ENCODE results near the gene PCDH15. TPM values are rescaled to one million over a fixed set of nuclear protein-coding genes. Genes with fewer than 3 reads are reported as not detected.

The PCDH15 gene
- total RNA-seq, 1 experiment from 2014 or later, result 0.61 TPM

DNA sequence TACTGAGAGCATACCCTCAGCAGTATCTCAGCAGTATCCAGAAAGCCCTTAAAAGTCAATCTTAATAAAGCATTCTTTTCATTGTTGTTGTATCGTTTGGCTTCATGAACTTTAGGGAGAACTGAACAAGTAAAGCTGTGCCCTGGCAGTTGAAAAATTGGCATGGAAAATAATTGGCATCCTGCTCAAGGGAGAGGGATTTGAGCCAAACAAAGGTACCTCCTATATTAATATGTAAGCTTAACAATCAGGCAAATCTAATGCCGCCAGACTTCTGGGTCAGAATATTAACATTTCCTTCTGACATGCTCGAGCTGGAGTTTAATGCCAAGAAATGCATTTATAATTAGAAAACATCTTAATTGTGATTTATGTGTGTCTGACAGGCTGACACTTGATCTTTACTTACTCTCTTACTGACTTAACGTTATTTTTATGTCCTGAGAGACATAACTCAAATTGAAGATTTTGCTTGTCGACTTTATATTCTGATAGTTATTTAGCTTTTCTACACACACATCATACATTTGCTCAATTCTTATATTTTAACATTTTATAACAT, 42.1 kb upstream of the PCDH15 start:
- H2BK15ac ChIP-seq (ENCODE audit: low read depth, low read length), result no peak overlapping the region
- no peak for DNase-seq
- no peak overlapping the region for H2BK12ac ChIP-seq (ENCODE audit: insufficient read length, low read depth, low read length)
- no peak overlapping the region for H3K4ac ChIP-seq (ENCODE audit: low read depth, low read length)
- no peak overlapping the region for H4K91ac ChIP-seq (ENCODE audit: insufficient read length, low read depth, low read length)
- no peak overlapping the region for H4K5ac ChIP-seq (ENCODE audit: insufficient read length, low read depth, low read length)
- H3K9ac ChIP-seq (ENCODE audit: extremely low read depth, insufficient read length, low read length), result no peak overlapping the region
- Mint-ChIP-seq H3K4me3 (no peak overlapping the region), H3K27ac (no peak overlapping the region), H3K27me3 (ENCODE audit: low read depth) (no peaks in the 10 kb centered on the region), H3K9me3 (peaks cover 6 to 7% of the 10 kb centered on the region in 2 experiments; a peak in 2 of 5 replicates), H3K36me3 (ENCODE audit: insufficient read depth in 1 of 3, low read depth in 3 of 3) (no peaks in the 10 kb centered on the region), H3K4me1 (no peaks in the 10 kb centered on the region; a peak in 1 of 4 replicates)
- H3T11ph ChIP-seq (ENCODE audit: low read length), result no peak overlapping the region
- H3K4me2 ChIP-seq (ENCODE audit: insufficient read depth, insufficient read length, low read length), result no peak overlapping the region
- WGBS (ENCODE audit: extremely low coverage, insufficient read length, low lambda C conversion rate), result no CpG with 5 or more reads among the region's 5 CpGs
- H2AK5ac ChIP-seq (ENCODE audit: insufficient read length, low read length), result no peak overlapping the region
- no peaks in the 10 kb centered on the region for H3K27me3 ChIP-seq (ENCODE audit: insufficient read depth, low read length)
- H3K4me1 ChIP-seq (ENCODE audit: insufficient read depth, low read length), result no peaks in the 10 kb centered on the region
- H2BK20ac ChIP-seq (ENCODE audit: low read depth, low read length, poor library complexity, severe bottlenecking), result no peak overlapping the region
- H3K79me1 ChIP-seq (ENCODE audit: insufficient read depth, low read depth, low read length, poor library complexity, severe bottlenecking), result no peaks in the 10 kb centered on the region
- no peak overlapping the region for H3K14ac ChIP-seq (ENCODE audit: insufficient read depth, low read length)
- H2BK5ac ChIP-seq (ENCODE audit: insufficient read length, low read length), result no peak overlapping the region
- H2AFZ ChIP-seq (ENCODE audit: low read length), result no peak overlapping the region
- H3K23me2 ChIP-seq (ENCODE audit: insufficient read length, low read depth, low read length, poor library complexity, severe bottlenecking), result no peaks in the 10 kb centered on the region
- H3K18ac ChIP-seq (ENCODE audit: insufficient read length, low read depth, low read length), result no peak overlapping the region
- no peak overlapping the region for H3K23ac ChIP-seq (ENCODE audit: insufficient read length, low read depth, low read length)
- no peak overlapping the region for H4K8ac ChIP-seq (replicated peaks; ENCODE audit: insufficient read length, low read depth, low read length)
- H4K20me1 ChIP-seq (ENCODE audit: control insufficient read depth, insufficient read depth, insufficient read length), result no peaks in the 10 kb centered on the region
- H2BK120ac ChIP-seq (ENCODE audit: low read depth, low read length, poor library complexity, severe bottlenecking), result no peak overlapping the region
- no peaks in the 10 kb centered on the region for H3K79me2 ChIP-seq (ENCODE audit: insufficient read depth, low read length)
- H3K27ac ChIP-seq (ENCODE audit: insufficient read length, low read depth, low read length), result no peak overlapping the region
- no peaks in the 10 kb centered on the region for H3K9me3 ChIP-seq (ENCODE audit: control insufficient read depth, low read depth, low read length)
- TF ChIP-seq, protein P1, sequence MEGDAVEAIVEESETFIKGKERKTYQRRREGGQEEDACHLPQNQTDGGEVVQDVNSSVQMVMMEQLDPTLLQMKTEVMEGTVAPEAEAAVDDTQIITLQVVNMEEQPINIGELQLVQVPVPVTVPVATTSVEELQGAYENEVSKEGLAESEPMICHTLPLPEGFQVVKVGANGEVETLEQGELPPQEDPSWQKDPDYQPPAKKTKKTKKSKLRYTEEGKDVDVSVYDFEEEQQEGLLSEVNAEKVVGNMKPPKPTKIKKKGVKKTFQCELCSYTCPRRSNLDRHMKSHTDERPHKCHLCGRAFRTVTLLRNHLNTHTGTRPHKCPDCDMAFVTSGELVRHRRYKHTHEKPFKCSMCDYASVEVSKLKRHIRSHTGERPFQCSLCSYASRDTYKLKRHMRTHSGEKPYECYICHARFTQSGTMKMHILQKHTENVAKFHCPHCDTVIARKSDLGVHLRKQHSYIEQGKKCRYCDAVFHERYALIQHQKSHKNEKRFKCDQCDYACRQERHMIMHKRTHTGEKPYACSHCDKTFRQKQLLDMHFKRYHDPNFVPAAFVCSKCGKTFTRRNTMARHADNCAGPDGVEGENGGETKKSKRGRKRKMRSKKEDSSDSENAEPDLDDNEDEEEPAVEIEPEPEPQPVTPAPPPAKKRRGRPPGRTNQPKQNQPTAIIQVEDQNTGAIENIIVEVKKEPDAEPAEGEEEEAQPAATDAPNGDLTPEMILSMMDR (conservative IDR thresholded peaks at IDR 0.05), result no peak
- H3K56ac ChIP-seq (ENCODE audit: insufficient read length, low read depth, low read length), result no peak overlapping the region

Data from H9 (cell line).